Measurements from ENCODE around the gene HK1.

HK1 gene

DNA sequence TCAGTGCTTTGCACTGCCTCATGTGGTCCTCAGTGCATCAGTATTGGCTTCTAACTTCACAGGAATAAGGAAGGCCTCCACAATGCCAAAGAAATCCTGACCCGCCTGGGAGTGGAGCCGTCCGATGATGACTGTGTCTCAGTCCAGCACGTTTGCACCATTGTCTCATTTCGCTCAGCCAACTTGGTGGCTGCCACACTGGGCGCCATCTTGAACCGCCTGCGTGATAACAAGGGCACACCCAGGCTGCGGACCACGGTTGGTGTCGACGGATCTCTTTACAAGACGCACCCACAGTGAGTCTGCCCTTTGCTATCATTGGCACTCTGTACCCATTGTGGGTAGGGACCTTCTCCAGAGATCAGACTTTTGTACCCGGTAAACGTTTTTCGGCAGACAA is 101.5 kb downstream of the HK1 start:
- Histone ChIP-seq H3K27me3 (ENCODE audit: low read depth, low read length) (no peaks in the 10 kb centered on the region), H3K4me1 (ENCODE audit: low read length) (peaks cover 8% of the 10 kb centered on the region), H3K36me3 (replicated peaks; ENCODE audit: low read depth, low read length) (peaks cover 9% of the 10 kb centered on the region), H3K4me3 (ENCODE audit: low read length) (no peak overlapping the region), H3K79me2 (ENCODE audit: low read length) (no peaks in the 10 kb centered on the region), H4K20me1 (ENCODE audit: insufficient read depth, low read length) (no peaks in the 10 kb centered on the region), H3K9ac (ENCODE audit: low read length) (no peak overlapping the region), H3K27ac (ENCODE audit: low read length) (no peak overlapping the region), H3K9me3 (ENCODE audit: insufficient read depth, low read length) (no peaks in the 10 kb centered on the region), H2AFZ (ENCODE audit: low read depth, low read length) (no peak overlapping the region), H3K4me2 (ENCODE audit: low read length) (no peak overlapping the region)
- TF ChIP-seq, protein P1, sequence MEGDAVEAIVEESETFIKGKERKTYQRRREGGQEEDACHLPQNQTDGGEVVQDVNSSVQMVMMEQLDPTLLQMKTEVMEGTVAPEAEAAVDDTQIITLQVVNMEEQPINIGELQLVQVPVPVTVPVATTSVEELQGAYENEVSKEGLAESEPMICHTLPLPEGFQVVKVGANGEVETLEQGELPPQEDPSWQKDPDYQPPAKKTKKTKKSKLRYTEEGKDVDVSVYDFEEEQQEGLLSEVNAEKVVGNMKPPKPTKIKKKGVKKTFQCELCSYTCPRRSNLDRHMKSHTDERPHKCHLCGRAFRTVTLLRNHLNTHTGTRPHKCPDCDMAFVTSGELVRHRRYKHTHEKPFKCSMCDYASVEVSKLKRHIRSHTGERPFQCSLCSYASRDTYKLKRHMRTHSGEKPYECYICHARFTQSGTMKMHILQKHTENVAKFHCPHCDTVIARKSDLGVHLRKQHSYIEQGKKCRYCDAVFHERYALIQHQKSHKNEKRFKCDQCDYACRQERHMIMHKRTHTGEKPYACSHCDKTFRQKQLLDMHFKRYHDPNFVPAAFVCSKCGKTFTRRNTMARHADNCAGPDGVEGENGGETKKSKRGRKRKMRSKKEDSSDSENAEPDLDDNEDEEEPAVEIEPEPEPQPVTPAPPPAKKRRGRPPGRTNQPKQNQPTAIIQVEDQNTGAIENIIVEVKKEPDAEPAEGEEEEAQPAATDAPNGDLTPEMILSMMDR (IDR thresholded peaks at IDR 0.05; ENCODE audit: low read depth, low read length), result no peak

DNA sequence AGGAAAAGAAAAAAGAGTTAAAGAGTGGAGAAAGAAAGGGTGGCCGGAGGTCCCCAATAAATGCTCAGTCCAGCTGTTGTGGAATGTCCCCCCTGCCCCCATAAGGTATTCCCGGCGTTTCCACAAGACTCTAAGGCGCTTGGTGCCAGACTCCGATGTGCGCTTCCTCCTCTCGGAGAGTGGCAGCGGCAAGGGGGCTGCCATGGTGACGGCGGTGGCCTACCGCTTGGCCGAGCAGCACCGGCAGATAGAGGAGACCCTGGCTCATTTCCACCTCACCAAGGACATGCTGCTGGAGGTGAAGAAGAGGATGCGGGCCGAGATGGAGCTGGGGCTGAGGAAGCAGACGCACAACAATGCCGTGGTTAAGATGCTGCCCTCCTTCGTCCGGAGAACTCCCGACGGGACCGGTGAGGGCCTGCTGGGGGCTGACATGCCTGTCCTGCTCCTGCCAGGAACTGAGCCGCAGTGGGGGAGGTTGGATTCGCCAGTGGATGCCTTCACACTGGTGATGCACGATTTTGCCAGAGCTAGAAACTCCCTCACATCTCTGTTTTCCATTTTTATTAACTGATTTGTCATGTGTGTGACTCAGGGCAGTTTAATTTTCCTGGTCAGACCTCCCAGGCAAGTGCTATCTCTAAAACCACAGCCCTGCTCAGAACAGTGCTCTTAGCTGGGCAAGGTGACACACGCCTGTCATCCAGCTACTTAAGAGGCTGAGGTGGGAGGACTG is 104.3 kb downstream of the HK1 start:
- H3K36me3 ChIP-seq (replicated peaks; ENCODE audit: low read depth, low read length), result peaks cover 5% of the 10 kb centered on the region
- no peak overlapping the region for H3K27ac ChIP-seq (ENCODE audit: low read length)
- no peaks in the 10 kb centered on the region for H3K27me3 ChIP-seq (ENCODE audit: low read depth, low read length)
- no peak overlapping the region for H2AFZ ChIP-seq (ENCODE audit: low read depth, low read length)
- no peak overlapping the region for H3K4me2 ChIP-seq (ENCODE audit: low read length)
- no peaks in the 10 kb centered on the region for H3K9me3 ChIP-seq (ENCODE audit: insufficient read depth, low read length)
- H3K79me2 ChIP-seq (ENCODE audit: low read length), result no peaks in the 10 kb centered on the region
- H4K20me1 ChIP-seq (ENCODE audit: insufficient read depth, low read length), result no peaks in the 10 kb centered on the region
- H3K4me1 ChIP-seq (ENCODE audit: low read length), result peaks cover 8% of the 10 kb centered on the region
- H3K4me3 ChIP-seq (ENCODE audit: low read length), result no peak overlapping the region
- H3K9ac ChIP-seq (ENCODE audit: low read length), result no peak overlapping the region
- TF ChIP-seq, protein P1 (IDR thresholded peaks at IDR 0.05; ENCODE audit: low read depth, low read length), result no peak
- no peak for TF ChIP-seq EZH2phosphoT487 (IDR thresholded peaks at IDR 0.05; ENCODE audit: low read depth)

DNA sequence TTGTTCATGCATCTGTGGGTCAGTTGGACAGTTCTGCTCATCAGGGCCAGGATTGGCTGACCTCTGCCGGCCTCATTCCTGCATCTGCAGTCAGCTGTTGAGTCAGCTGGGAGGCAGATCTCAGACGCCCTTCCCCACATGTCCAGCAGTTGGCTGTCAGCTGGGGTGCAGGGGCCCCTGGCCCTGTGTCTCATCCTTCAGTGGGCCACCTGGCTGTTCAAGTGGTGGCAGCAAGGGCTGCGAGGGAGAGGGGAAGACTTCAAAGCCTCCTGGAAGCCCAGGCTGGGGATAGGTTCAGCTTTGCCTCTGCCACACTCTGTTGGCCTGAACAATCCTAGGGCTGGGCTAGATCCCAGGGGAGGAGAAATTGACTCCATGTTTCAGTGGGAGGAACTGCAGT is 105.3 kb downstream of the HK1 start:
- H3K36me3 ChIP-seq (replicated peaks; ENCODE audit: low read depth, low read length), result peaks cover 5% of the 10 kb centered on the region
- no peak overlapping the region for H3K27ac ChIP-seq (ENCODE audit: low read length)
- H3K4me3 ChIP-seq (ENCODE audit: low read length), result no peak overlapping the region

DNA sequence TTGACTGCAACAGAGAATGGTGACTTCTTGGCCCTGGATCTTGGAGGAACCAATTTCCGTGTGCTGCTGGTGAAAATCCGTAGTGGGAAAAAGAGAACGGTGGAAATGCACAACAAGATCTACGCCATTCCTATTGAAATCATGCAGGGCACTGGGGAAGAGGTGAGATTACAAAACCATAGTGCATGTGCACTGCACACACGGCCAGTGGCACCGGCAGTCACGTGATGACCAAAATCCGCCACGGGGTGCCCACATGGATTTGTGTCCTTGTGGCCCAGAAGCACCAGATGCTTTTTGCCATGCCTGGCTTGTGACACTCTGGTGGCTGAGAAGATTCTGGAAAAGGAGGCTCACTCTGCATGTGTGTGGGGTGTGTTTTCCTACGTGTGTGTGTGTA is 106.0 kb downstream of the HK1 start:
- peaks cover 5% of the 10 kb centered on the region for H3K36me3 ChIP-seq (replicated peaks; ENCODE audit: low read depth, low read length)

More for the DNA sequence above, 105.3 kb downstream of the HK1 start:
- Histone ChIP-seq H4K20me1 (ENCODE audit: insufficient read depth, low read length) (no peaks in the 10 kb centered on the region), H3K4me1 (ENCODE audit: low read length) (no peaks in the 10 kb centered on the region), H3K9me3 (ENCODE audit: insufficient read depth, low read length) (no peaks in the 10 kb centered on the region), H2AFZ (ENCODE audit: low read depth, low read length) (no peak overlapping the region), H3K4me2 (ENCODE audit: low read length) (no peak overlapping the region), H3K27me3 (ENCODE audit: low read depth, low read length) (no peaks in the 10 kb centered on the region), H3K9ac (ENCODE audit: low read length) (no peak overlapping the region), H3K79me2 (ENCODE audit: low read length) (no peaks in the 10 kb centered on the region)
- TF ChIP-seq EZH2phosphoT487 (IDR thresholded peaks at IDR 0.05; ENCODE audit: low read depth), result no peak
- TF ChIP-seq, protein P1 (IDR thresholded peaks at IDR 0.05; ENCODE audit: low read depth, low read length), result no peak

More for the DNA sequence above, 106.0 kb downstream of the HK1 start:
- Histone ChIP-seq H3K4me2 (ENCODE audit: low read length) (no peak overlapping the region), H3K9ac (ENCODE audit: low read length) (no peak overlapping the region), H2AFZ (ENCODE audit: low read depth, low read length) (no peak overlapping the region), H3K9me3 (ENCODE audit: insufficient read depth, low read length) (no peaks in the 10 kb centered on the region), H3K27ac (ENCODE audit: low read length) (no peak overlapping the region), H3K27me3 (ENCODE audit: low read depth, low read length) (no peaks in the 10 kb centered on the region), H3K4me1 (ENCODE audit: low read length) (no peaks in the 10 kb centered on the region), H4K20me1 (ENCODE audit: insufficient read depth, low read length) (no peaks in the 10 kb centered on the region), H3K79me2 (ENCODE audit: low read length) (no peaks in the 10 kb centered on the region), H3K4me3 (ENCODE audit: low read length) (no peak overlapping the region)
- no peak for TF ChIP-seq EZH2phosphoT487 (IDR thresholded peaks at IDR 0.05; ENCODE audit: low read depth)
- TF ChIP-seq, protein P1 (IDR thresholded peaks at IDR 0.05; ENCODE audit: low read depth, low read length), result no peak
